K562 (cell line): ENCODE data around the gene CD40LG. TPM values are rescaled to one million over a fixed set of nuclear protein-coding genes. Genes with fewer than 3 reads are reported as not detected.

Experiments used
- ATAC-seq: fragments of 200-7000 bp; cut with Tn5 transposase; 3 replicates; pipeline ENCODE4 v1.9.1; 2020; ENCODE audit warnings: moderate library complexity
- BruUV-seq: library from RNA; stranded (reverse); fragments of 400-500 nt; replicated peaks from 2 replicates; lab custom pipeline; 2021; lab: Mats Ljungman, UMichigan
- CTCF ChIA-PET: fragments of 300-600 bp; formaldehyde crosslinking; extraction: SDS; loops from one replicate; lab custom pipeline; 2021; ENCODE audit warnings: low intra/inter-chr PET ratio; lab: Yijun Ruan, JAX
- POLR2A ChIA-PET: fragments of 300-600, 350-650 bp; sonication (Branson Sonifier 250); formaldehyde crosslinking; extraction: SDS; loops from one replicate; lab custom pipeline; 2021; ENCODE audit warnings: antibody characterized with exemption, inconsistent platforms; lab: Yijun Ruan, JAX
- DNase-seq, 4 experiments: peaks; one replicate each; pipeline versions ENCODE4 v3.0.0 to v3.0.0-alpha.2; 2011 to 2018; ENCODE audit warnings: low spot score in 3 of 4, mixed read lengths in 3 of 4; ENCODE audit errors: extremely low read depth in 1 of 4
- FAIRE-seq: peaks from 2 replicates; lab custom pipeline; 2011; peaks lifted over from hg19 to GRCh38; lab: Jason Lieb, UNC
- H2AFZ ChIP-seq: 2 replicates; pipeline ENCODE4 v1.6.0; 2011; ENCODE audit warnings: low read depth, low read length, control low read depth, inconsistent platforms
- H3K27ac ChIP-seq: fragments of 200-600 bp; 3 replicates; pipeline ENCODE4 v1.8.0; 2011; ENCODE audit warnings: low read depth, mild to moderate bottlenecking, control low read depth, inconsistent platforms, low read length, moderate library complexity, mixed read lengths; ENCODE audit errors: extremely low read depth
- H3K27me3 ChIP-seq, 2 experiments: fragments of 300-600 bp in 1 of 2; 2 replicates in 1 of 2; 3 replicates in 1 of 2; pipeline versions ENCODE4 v1.6.0 to v1.8.0; 2011; ENCODE audit warnings: inconsistent platforms in 2 of 2, low read length in 2 of 2, mild to moderate bottlenecking in 1 of 2, mixed read lengths in 1 of 2, moderate library complexity in 1 of 2; ENCODE audit not compliant: control insufficient read depth in 2 of 2, insufficient read depth in 2 of 2
- H3K36me3 ChIP-seq: fragments of 300-600 bp; 3 replicates; pipeline ENCODE4 v1.8.0; 2011; ENCODE audit warnings: mild to moderate bottlenecking, low read length, inconsistent platforms; ENCODE audit not compliant: control insufficient read depth, insufficient read depth
- H3K4me1 ChIP-seq, 2 experiments: fragments of 200-600 bp in 1 of 2; replicated peaks in 1 of 2; 2 replicates in 1 of 2; 3 replicates in 1 of 2; pipeline versions ENCODE4 v1.5.1 to v1.8.0; 2011; ENCODE audit warnings: inconsistent platforms in 2 of 2, low read length in 2 of 2, mild to moderate bottlenecking in 1 of 2, mixed read lengths in 1 of 2, moderate library complexity in 1 of 2; ENCODE audit not compliant: control insufficient read depth in 2 of 2, insufficient read depth in 2 of 2
- H3K4me2 ChIP-seq: 2 replicates; pipeline ENCODE4 v1.6.1; 2011; ENCODE audit warnings: low read length, control low read depth, inconsistent platforms, mixed read lengths; ENCODE audit not compliant: insufficient read depth
- H3K4me3 ChIP-seq: fragments of 200-600 bp; sonication (generic), shearing (Covaris generic); 2 replicates; pipeline ENCODE4 v1.5.1; 2016; ENCODE audit warnings: control low read depth, inconsistent platforms
- H3K79me2 ChIP-seq: fragments of 200-600 bp; 3 replicates; pipeline ENCODE4 v1.8.0; 2011; ENCODE audit warnings: low read length, inconsistent platforms; ENCODE audit not compliant: control insufficient read depth, insufficient read depth
- H3K9ac ChIP-seq, 2 experiments: 2 replicates each; pipeline versions ENCODE4 v1.6.0 to v1.6.1; 2011; ENCODE audit warnings: low read depth in 2 of 2, low read length in 2 of 2, control low read depth in 1 of 2, inconsistent platforms in 1 of 2, mild to moderate bottlenecking in 1 of 2, mixed read lengths in 1 of 2; ENCODE audit not compliant: insufficient read depth in 1 of 2
- H3K9me1 ChIP-seq: one replicate; pipeline ENCODE4 v1.6.0; 2011; ENCODE audit warnings: inconsistent platforms, mild to moderate bottlenecking, low read length, moderate library complexity; ENCODE audit not compliant: control insufficient read depth, insufficient read depth
- H3K9me3 ChIP-seq: replicated peaks from 2 replicates; pipeline ENCODE4 v1.5.1; 2011; ENCODE audit warnings: low read depth, low read length, inconsistent platforms; ENCODE audit not compliant: control insufficient read depth, insufficient read depth
- H4K20me1 ChIP-seq: replicated peaks from 2 replicates; pipeline ENCODE4 v1.6.1; 2011; ENCODE audit warnings: low read length, inconsistent platforms, mixed read lengths; ENCODE audit not compliant: control insufficient read depth, insufficient read depth
- ATF1 ChIP-seq, 2 experiments: fragments of 450-650 bp in 1 of 2; IDR thresholded peaks; 2 replicates each; pipeline ENCODE4 v1.6.1; 2016; ENCODE audit warnings: missing compliant biosample characterization in 1 of 2, missing genetic modification characterization in 1 of 2
- DMBX1 ChIP-seq: fragments of 250-450 bp; sonication (Bioruptor Pico); IDR thresholded peaks from 2 replicates; pipeline ENCODE4 v1.8.0; 2022; ENCODE audit warnings: inconsistent platforms, mild to moderate bottlenecking, moderate library complexity, borderline replicate concordance
- DPF2 ChIP-seq: fragments of 450-650 bp; IDR thresholded peaks from 2 replicates; pipeline ENCODE4 v1.6.1; 2016
- E2F3 ChIP-seq: fragments of 250-450 bp; sonication (Bioruptor Pico); IDR thresholded peaks from 2 replicates; pipeline ENCODE4 v1.4.0; 2020; ENCODE audit warnings: mild to moderate bottlenecking
- EP400 ChIP-seq: fragments of 450-650 bp; IDR thresholded peaks from 2 replicates; pipeline ENCODE4 v1.6.1; 2017; ENCODE audit warnings: antibody characterized with exemption, mild to moderate bottlenecking, moderate library complexity
- ETS2 ChIP-seq: IDR thresholded peaks from 2 replicates; pipeline ENCODE4 v1.6.1; 2016; ENCODE audit warnings: borderline replicate concordance, missing genetic modification characterization, mild to moderate bottlenecking, moderate library complexity, missing compliant biosample characterization; ENCODE audit not compliant: poor library complexity, severe bottlenecking
- FOXK1 ChIP-seq: sonication (generic); formaldehyde crosslinking; IDR thresholded peaks from 2 replicates; pipeline ENCODE4 v1.8.0; 2022; ENCODE audit warnings: missing genetic modification reagents, mild to moderate bottlenecking, borderline replicate concordance
- GTF2A2 ChIP-seq: IDR thresholded peaks from 2 replicates; pipeline ENCODE4 v1.6.1; 2016; ENCODE audit warnings: mild to moderate bottlenecking, missing genetic modification characterization, missing compliant biosample characterization
- HMG20A ChIP-seq: fragments of 450-650 bp; formaldehyde crosslinking; conservative IDR thresholded peaks from 2 replicates; pipeline ENCODE4 v1.4.0; 2020; ENCODE audit warnings: mild to moderate bottlenecking, mixed read lengths
- LARP7 ChIP-seq: fragments of 450-650 bp; IDR thresholded peaks from 2 replicates; pipeline ENCODE4 v1.6.1; 2016
- SMAD4 ChIP-seq: fragments of 250-450 bp; sonication (Bioruptor Pico); conservative IDR thresholded peaks from 2 replicates; pipeline ENCODE4 v1.8.0; 2021; ENCODE audit warnings: inconsistent platforms, mild to moderate bottlenecking, moderate library complexity
- SREBF2 ChIP-seq: sonication (generic); formaldehyde crosslinking; IDR thresholded peaks from 2 replicates; pipeline ENCODE4 v1.4.0; 2020; ENCODE audit warnings: mild to moderate bottlenecking, missing genetic modification reagents
- STAT5B ChIP-seq: fragments of 250-450 bp; sonication (Bioruptor Pico); IDR thresholded peaks from 2 replicates; pipeline ENCODE4 v1.8.0; 2021; ENCODE audit warnings: mild to moderate bottlenecking, inconsistent platforms
- TAL1 ChIP-seq: fragments of 450-650 bp; IDR thresholded peaks from 2 replicates; pipeline ENCODE4 v1.6.1; 2016; ENCODE audit warnings: mild to moderate bottlenecking
- YY1 ChIP-seq, 3 experiments: IDR thresholded peaks; 2 replicates each; pipeline ENCODE4 v1.6.1; 2011; ENCODE audit warnings: low read length in 2 of 3, mild to moderate bottlenecking in 2 of 3, moderate library complexity in 2 of 3, borderline replicate concordance in 1 of 3, control low read depth in 1 of 3, low read depth in 1 of 3; ENCODE audit not compliant: insufficient read depth in 3 of 3, insufficient replicate concordance in 2 of 3, control insufficient read depth in 1 of 3, insufficient read length in 1 of 3; ENCODE audit errors: extremely low read depth in 1 of 3
- ZKSCAN1 ChIP-seq: fragments of 150-350 bp; IDR thresholded peaks from 2 replicates; pipeline ENCODE4 v1.6.1; 2016; ENCODE audit warnings: low read depth, low read length
- ZNF311 ChIP-seq: fragments of 250-450 bp; sonication (Bioruptor Pico); IDR thresholded peaks from 2 replicates; pipeline ENCODE4 v1.4.0; 2020; ENCODE audit warnings: mild to moderate bottlenecking, moderate library complexity
- WGBS: fragments of 100-300 bp; shearing (Covaris generic); methylation state at CpG from one replicate; pipeline ENCODE4 v1.1.6; 2016; ENCODE audit warnings: low coverage, mixed read lengths; ENCODE audit not compliant: insufficient coverage; ENCODE audit errors: missing lambda C conversion rate; 5-methylcytosine and 5-hydroxymethylcytosine counted together
- in situ Hi-C: fragments of 300-500 bp; cut with MboI; formaldehyde crosslinking; loops from 4 replicates; pipeline ENCODE4 v1.15.0; 2018; ENCODE audit warnings: inconsistent platforms, mixed read lengths
- intact Hi-C: fragments of 100-400 bp; cut with micrococcal nuclease; formaldehyde crosslinking; loops from 2 replicates; pipeline ENCODE4 v1.14.2; 2022
- polyA plus RNA-seq, 8 experiments: library from polyadenylated mRNA; depleted of rRNA in 4 of 8; stranded (reverse) in 5 of 8; unstranded in 3 of 8; fragments of >200 nt; fragmentation: Nextera tagmentation in 2 of 8; fragmentation: Illumina TruSeq in 1 of 8; extraction: Ambion mirVana in 2 of 8; extraction: Trizol in 1 of 8; gene quantifications; 2 replicates each; pipeline versions ENCODE4 v1.2.1 to v1.2.3, GENCODE V29; 2011 to 2014; ENCODE audit warnings: inconsistent platforms in 1 of 8, missing spikeins in 1 of 8
- total RNA-seq, 7 experiments: library from RNA; depleted of rRNA in 6 of 7; stranded (reverse); fragments of >200 nt in 6 of 7; fragmentation: Illumina TruSeq in 2 of 7; extraction: Trizol in 2 of 7; gene quantifications; 2 replicates each; pipeline versions ENCODE4 v1.2.1 to v1.2.3, GENCODE V29; 2011 to 2021; ENCODE audit warnings: low replicate concordance in 1 of 7
- TF ChIP-seq, protein P1 (sequence below): IDR thresholded peaks from 3 replicates; pipeline ENCODE4 v1.6.1; 2011; ENCODE audit warnings: borderline replicate concordance, mild to moderate bottlenecking; ENCODE audit not compliant: insufficient read length, insufficient read depth
- TF ChIP-seq, protein P2 (sequence below): fragments of 250-450 bp; sonication (Bioruptor Pico); IDR thresholded peaks from 2 replicates; pipeline ENCODE4 v1.5.0; 2021; ENCODE audit warnings: mild to moderate bottlenecking, borderline replicate concordance

The CD40LG gene
- total and polyA plus RNA-seq, 9 of the 15 experiments (the other 6 are each of a cell fraction or from before 2014, with no cell fraction given) = 0.11 TPM; not detected in 8

DNA sequence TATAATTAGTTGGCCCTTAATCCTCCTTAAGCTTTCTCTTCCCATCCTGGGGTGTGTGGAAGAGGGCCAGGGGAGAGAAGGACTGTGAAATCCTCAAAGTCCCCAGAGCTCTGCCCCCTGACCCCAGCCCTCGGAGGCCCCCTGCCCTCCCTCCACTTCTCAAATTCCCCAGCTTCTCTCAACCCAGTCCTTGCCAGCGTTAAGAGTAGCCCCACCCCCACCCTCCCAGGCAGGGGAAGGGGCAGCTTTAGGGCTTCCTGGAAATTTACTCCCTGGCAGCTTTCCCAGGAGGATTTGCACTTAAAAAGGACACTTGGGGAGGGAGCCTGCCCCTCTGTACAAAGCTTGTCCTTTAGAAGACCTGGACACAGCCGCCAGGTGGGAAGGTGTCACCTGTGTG, 11.8 kb upstream of the CD40LG start (continued):
- TF ChIP-seq, protein P1, sequence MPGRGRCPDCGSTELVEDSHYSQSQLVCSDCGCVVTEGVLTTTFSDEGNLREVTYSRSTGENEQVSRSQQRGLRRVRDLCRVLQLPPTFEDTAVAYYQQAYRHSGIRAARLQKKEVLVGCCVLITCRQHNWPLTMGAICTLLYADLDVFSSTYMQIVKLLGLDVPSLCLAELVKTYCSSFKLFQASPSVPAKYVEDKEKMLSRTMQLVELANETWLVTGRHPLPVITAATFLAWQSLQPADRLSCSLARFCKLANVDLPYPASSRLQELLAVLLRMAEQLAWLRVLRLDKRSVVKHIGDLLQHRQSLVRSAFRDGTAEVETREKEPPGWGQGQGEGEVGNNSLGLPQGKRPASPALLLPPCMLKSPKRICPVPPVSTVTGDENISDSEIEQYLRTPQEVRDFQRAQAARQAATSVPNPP = no peak
- TF ChIP-seq GTF2A2 (tag) (no peak), SREBF2 (CRISPR knock-in tag) (no peak), TAL1 (no peak), ZKSCAN1 (no peak)
- TF ChIP-seq, all 486 proteins: peak for 0

DNA sequence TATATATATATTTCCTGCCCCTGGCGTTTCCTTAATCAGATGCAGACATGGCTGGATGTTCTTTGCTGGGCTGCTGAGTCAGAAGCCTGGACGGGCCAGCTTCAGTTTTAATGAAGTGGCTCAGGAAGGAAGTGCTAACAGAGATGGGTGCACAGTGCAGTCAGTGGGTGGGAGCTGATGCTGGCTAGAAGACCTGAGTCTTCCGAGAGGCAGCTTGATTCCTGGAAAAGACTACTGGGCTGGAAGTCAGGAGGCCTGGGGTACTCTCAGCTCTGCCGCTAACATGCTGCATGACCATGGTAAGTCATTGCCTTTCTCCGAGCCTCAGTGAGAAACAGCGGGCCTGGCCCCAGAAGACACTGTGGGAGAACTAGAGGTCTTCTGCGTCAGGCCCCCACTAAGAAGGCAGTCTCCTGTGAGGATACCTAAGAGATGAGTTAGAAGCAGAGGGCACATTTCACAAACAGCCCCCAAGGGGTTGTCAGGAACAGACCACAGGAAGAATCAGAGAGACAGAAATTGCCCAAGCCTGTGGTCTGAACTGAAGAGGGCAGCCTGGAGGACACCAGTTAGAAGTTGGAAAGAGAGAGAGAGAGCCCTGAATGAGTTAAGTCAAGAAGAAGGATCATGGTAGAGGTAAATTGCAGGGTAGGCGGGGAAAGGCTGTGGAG, 8.3 kb upstream of the CD40LG start:
- WGBS = 3% methylated on average over 8 of the region's 8 CpGs
- BruUV-seq = no TSS peak
- H3K4me2 ChIP-seq = no peak overlapping the region
- H3K4me1 ChIP-seq = no peaks in the 10 kb centered on the region
- CTCF ChIA-PET = no interaction called here
- H4K20me1 ChIP-seq = 0 out of 2 replicates have a peak, but pooled peaks cover 4% of the 10 kb centered on the region
- no peaks in the 10 kb centered on the region for H3K9me3 ChIP-seq
- no peak overlapping the region for H3K27ac ChIP-seq
- H3K4me3 ChIP-seq = no peak overlapping the region
- POLR2A ChIA-PET = no interaction called here
- peaks cover 4 to 5% of the 10 kb centered on the region in 2 experiments; a peak in 2 of 5 replicates for H3K27me3 ChIP-seq
- ATAC-seq (no peak), DNase-seq (no peak), FAIRE-seq (no peak)
- intact Hi-C loops (no loop called here), in situ Hi-C loops (no loop called here)
- H2AFZ ChIP-seq = no peak overlapping the region
- H3K79me2 ChIP-seq = no peaks in the 10 kb centered on the region
- no peaks in the 10 kb centered on the region for H3K36me3 ChIP-seq
- no peaks in the 10 kb centered on the region for H3K9me1 ChIP-seq
- H3K9ac ChIP-seq = no peak overlapping the region
- TF ChIP-seq YY1 (IDR thresholded peaks at IDR 0.05; ENCODE audit: borderline replicate concordance in 1 of 3, control insufficient read depth in 1 of 3, extremely low read depth in 1 of 3, insufficient read depth in 3 of 3, insufficient read length in 1 of 3, insufficient replicate concordance in 2 of 3, low read depth in 1 of 3, low read length in 2 of 3) = no peak
- no peak for TF ChIP-seq DPF2
- TF ChIP-seq SMAD4 (CRISPR knock-in tag) = no peak
- TF ChIP-seq LARP7 = no peak
- TF ChIP-seq E2F3 (CRISPR knock-in tag) = no peak
- no peak for TF ChIP-seq EP400
- no peak for TF ChIP-seq ZNF311
- TF ChIP-seq DMBX1 (CRISPR knock-in tag) = no peak
- no peak for TF ChIP-seq ATF1 (CRISPR knock-in tag; IDR thresholded peaks at IDR 0.05)
- no peak for TF ChIP-seq ATF1 (tag; IDR thresholded peaks at IDR 0.05)
- TF ChIP-seq, protein P2, sequence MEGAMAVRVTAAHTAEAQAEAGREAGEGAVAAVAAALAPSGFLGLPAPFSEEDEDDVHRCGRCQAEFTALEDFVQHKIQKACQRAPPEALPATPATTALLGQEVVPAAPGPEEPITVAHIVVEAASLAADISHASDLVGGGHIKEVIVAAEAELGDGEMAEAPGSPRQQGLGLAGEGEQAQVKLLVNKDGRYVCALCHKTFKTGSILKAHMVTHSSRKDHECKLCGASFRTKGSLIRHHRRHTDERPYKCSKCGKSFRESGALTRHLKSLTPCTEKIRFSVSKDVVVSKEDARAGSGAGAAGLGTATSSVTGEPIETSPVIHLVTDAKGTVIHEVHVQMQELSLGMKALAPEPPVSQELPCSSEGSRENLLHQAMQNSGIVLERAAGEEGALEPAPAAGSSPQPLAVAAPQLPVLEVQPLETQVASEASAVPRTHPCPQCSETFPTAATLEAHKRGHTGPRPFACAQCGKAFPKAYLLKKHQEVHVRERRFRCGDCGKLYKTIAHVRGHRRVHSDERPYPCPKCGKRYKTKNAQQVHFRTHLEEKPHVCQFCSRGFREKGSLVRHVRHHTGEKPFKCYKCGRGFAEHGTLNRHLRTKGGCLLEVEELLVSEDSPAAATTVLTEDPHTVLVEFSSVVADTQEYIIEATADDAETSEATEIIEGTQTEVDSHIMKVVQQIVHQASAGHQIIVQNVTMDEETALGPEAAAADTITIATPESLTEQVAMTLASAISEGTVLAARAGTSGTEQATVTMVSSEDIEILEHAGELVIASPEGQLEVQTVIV (CRISPR knock-in tag) = no peak
- TF ChIP-seq STAT5B = no peak
- TF ChIP-seq HMG20A (CRISPR knock-in tag) = no peak
- no peak for TF ChIP-seq ETS2 (tag)
- TF ChIP-seq FOXK1 (CRISPR knock-in tag) = no peak
